HG02840 (cell line): ENCODE measurements around the gene TUT1.
"Not testable (repeated sequence)": the region's sequence is repeated elsewhere in the genome, so short reads cannot be mapped to it uniquely, and the experiment has no call there.

Experiments used
- ATAC-seq: cut with Tn5 transposase; IDR thresholded peaks from one replicate; pipeline ENCODE4 v1.9.1; 2021; ENCODE audit warnings: mild to moderate bottlenecking, moderate library complexity, moderate number of reproducible peaks; ENCODE audit not compliant: unreplicated experiment, low FRiP score

Gene TUT1

DNA sequence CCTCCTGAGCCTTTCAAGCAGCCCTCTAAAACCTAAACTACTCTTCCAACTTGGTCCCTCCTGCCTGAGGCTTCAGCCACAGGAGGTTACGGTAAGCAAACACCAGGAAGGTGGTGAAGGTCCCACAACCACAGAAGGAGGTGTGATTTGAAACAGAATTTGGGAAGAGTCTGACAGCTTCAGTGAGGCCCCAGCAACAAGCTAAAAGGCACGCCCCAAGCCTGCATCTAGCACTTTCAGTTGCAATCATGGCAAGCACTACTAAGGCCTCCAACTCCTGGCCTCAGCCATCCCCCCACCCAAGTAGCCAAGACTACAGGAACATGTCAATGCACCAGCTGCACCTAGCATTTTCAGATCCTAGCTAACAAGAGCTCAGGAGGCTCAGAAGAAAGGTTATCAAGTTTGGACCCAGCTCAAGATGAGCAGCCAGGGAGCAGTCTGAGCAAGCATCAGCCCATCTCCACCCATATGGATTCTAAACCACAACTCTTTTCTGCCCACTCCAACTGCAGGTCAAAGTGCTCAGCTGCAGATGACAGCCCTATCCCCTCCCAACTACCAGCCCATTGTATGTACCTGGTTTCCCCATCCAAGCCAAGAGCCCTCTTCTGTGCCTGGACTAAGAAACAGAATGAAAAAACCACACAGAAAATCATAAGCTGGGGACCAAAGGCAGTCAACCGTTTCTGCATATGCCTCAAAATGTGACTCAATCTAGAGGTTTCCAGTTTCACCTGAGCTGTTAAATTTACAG lies 34.3 kb downstream of the TUT1 start:
- no peak for ATAC-seq

- no peak for ATAC-seq
These were observed 35.0 kb downstream of the TUT1 start for GRCh38 chr11:62556108-62556874.

GRCh38 chr11:62555464-62556107 lies 35.7 kb downstream of the TUT1 start:
- no peak for ATAC-seq

DNA sequence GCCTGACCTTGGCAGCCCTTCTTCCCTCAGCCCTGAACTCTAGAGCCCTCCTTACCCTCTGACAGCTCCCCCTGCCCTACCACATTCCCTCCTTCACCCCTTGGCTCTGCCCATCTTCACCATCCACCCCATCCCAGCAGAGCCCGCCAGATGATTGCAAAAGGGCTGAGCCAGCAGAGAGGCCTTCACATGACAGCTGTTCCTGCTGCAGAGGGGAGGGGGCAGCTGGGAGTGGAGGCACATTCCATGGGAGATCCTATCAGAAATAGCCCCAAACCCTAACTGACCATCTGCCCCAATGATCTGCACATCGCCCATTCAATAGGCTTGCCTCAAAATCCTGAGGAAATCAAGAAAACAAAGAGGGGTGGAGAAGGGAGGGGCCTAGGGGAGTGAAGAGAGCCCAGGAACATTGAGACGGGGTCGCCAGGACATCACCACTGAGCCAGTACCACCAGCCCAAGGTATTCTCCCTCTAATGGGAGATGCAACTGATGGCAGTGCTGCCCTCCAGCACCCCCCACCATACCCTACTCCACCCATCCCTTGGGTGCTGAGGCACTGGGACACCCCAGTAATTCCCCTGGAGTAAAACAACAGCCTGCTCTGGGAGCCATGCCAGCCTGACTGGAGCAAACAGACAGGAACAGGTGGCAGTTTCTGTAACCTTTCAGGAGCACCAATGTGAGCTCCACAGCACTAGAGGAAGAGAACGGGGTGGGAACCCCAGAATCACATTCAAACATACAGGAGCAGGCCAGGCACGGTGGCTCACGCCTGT lies 36.7 kb downstream of the TUT1 start:
- no peak for ATAC-seq

GRCh38 chr11:62553839-62554361 lies 37.4 kb downstream of the TUT1 start:
- ATAC-seq: no peak

DNA sequence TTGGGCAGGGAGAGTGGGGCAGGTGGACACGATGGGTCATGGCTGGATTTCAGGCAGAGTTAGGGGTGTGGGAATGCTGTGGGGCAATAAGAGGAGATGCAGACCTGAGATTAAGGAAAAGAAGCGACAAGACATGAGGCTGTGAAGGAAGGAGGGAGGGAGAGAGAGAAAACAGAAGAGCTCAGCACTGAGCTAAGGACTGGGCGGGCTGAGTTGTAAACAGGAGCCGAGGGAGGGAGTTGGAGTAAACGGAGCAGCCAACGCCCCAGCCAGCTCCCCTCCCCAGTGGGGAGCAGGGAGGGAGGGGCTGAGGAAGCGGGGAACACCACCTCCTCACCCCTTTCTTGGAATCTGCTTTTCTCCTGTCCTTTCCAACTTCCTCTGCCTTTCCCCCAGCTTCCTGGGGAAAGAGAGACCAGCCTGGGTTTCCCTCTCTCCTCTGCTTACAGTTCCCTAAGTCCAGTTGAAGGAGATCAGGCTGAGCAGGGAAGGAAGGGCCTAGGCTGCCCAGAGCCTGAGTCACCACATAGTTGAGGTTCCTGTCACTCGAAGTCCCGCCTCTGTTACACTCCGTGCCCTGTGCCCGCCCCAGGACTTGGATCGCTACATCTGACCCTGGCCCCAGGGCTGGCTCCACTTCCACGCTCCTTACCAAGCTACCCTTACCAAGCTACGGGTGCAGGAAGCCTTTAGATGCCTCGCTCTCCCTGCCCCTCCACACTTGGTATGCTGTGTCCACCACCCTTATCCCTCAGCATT lies 38.1 kb downstream of the TUT1 start:
- ATAC-seq: no peak

DNA sequence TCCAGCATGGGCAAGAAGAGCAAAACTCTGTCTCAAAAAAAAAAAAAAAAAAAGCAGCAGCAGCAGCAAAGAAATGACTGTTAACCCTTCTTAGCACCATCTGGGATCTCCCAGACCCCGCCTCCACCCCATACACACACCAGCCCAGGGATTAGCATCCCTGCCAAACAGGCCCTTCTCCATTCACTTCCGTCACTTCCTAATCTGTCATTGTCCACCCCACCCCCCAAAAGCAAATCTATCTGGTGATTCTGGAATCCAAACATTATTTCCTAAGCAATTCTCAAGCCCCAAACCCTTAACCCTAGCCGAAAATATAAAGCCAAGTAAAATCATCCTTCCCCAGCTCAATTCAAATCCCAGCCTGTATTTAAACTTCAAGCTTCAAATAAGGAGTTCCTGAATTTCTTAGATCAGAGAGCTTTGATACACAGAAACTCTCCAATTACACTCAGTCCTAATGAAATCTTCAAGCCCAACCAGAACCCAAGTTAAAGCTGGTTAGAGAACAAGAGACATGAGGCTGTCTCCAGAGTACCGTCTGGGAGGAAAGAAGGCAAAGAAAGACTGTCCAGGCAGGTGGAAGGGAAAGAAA lies 38.7 kb downstream of the TUT1 start:
- ATAC-seq: no peak

- not testable (repeated sequence) for ATAC-seq
These were observed 40.8 kb downstream of the TUT1 start for GRCh38 chr11:62550478-62550877.

- ATAC-seq: no peak
These were observed 42.6 kb downstream of the TUT1 start for GRCh38 chr11:62548545-62549335.

- ATAC-seq: no peak
These were observed 43.5 kb downstream of the TUT1 start for GRCh38 chr11:62547691-62548281.

DNA sequence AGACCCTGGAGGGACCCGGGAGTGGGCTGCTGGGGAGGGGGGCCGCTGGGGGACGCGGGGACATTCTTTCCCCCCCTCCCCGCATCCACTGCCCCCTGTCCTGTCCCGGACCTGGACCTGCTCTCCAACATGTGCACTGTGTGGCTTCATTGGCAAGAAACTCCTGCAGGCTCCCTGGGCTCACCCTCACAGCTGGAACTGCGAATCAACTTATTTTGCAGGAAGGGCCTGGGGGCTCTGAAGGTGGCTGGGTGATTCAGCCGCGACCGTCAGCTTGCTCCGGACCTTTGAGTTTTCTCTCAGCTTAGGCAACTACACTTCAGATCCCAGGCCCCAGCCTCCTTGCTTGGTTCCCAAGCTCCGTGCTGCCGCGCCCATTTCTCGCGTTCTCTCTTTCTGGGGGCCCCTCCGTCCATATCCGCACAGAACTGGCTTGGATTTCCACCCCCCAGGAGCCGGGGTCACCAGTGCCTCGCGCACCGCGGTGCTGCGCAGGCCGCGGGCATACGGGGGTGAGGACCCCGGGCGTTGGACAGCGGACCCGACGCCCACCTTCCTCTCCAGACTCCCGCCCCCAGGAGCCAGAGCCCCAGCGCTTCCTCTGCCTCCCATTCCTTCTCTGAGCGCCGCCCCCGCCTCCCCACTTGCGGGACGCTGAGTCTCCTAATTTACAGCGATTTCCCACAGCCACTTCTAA lies 44.2 kb downstream of the TUT1 start:
- ATAC-seq: no peak

DNA sequence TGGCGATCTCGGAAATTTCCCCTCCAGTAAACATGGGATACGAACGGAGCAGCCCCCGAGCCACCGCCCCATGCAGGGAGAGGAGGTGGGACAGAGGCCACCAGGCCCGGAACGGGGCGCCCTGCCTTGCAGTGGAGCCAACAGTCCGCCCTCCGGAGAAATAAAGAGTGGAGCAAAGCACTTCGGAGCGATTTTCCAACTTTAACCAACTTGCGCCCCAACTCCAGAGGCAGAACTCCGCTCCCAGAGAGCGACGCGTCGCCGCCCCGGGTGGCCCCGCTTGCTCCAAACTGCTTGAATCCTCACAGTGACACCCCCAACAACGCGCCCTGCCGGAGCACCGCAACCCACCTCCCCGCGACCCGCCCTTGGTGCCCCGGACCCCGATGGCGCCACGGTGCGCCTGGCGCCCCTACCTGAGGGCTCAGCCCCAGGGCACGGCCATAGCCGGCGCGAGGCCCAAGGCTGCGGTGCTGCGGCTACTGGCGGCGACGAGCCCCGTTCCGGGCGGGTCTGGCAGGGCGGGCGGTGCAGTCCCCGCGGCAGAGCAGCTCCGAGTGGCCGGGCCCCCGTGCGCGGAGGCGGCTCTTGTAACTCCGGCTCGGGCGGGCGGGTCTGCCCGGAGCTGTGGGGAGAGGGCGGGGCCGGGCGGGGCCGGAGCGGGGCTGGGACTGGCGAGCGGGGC lies 44.9 kb downstream of the TUT1 start, which contains the start of gene AHNAK:
AHNAK (minus strand) TSS at position 563 of the 685 bp plus-strand sequence. CDS start 10,708 bp downstream, outside the sequence.
- ATAC-seq: no peak

DNA sequence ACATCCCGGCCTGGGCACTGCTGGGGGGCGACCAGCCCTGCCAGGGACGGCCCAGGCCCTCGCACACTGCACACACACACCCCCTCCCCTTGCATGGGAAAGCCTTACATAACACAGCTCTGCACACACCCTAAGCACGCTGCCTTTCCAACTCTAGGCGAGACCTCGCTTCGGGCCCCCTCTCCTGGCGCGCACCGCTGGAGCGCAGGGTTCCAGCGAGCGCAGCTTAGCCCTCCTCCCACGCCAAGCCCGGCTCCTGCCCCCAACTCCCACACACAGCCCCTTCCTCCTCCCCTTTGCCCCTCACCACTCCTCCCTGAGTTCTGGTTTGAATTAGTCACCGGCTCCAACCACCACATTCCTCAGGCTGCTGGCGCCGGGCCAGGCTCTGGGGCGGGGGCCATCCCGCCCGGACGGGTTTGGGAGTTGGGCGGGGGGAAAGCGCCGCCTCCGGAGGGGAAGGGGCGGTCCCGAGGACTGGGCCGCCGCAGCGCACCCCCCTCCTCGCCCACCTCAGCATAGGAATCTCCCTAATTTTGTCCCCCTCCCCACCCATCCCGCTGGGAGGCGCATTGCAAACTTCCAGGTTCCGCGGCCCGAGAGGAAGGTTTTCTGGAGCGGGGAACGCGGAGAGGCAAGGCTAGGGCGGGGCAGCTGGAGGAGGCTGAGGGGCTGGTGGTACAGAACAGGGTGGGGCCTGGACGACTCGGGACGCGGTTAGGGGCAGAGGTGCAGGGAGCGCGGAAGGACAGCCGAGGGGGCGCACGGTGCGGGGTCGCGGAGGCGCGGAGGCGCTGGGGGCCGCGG lies 45.7 kb downstream of the TUT1 start:
- ATAC-seq: no peak

GRCh38 chr11:62544581-62545436 lies 46.5 kb downstream of the TUT1 start:
- no peak for ATAC-seq
